H1 (cell line): ENCODE measurements around the gene MYH2. TPM values are rescaled to one million over a fixed set of nuclear protein-coding genes. Genes with fewer than 3 reads are reported as not detected.

ENCODE experiments used
- CTCF ChIA-PET: fragments of 300-600 bp; sonication (Branson Sonifier 250); formaldehyde crosslinking; loops from one replicate; lab custom pipeline; 2021; ENCODE audit not compliant: partially characterized antibody; lab: Charles Lee
- POLR2A ChIA-PET: fragments of 300-600 bp; sonication (Branson Sonifier 250); formaldehyde crosslinking; loops from one replicate; lab custom pipeline; 2021; ENCODE audit warnings: inconsistent platforms; ENCODE audit not compliant: partially characterized antibody; lab: Charles Lee
- DNase-seq, 2 experiments: peaks; one replicate each; pipeline versions ENCODE4 v3.0.0 to v3.0.0-alpha.2; 2010 to 2022; ENCODE audit warnings: low spot score in 2 of 2, low read depth in 1 of 2, mixed read lengths in 1 of 2
- FAIRE-seq: peaks from 2 replicates; lab custom pipeline; 2011; peaks lifted over from hg19 to GRCh38; lab: Jason Lieb, UNC
- H2AFZ ChIP-seq: 2 replicates; pipeline ENCODE4 v1.8.1; 2012; ENCODE audit warnings: low read length, inconsistent platforms
- H2AK5ac ChIP-seq: 2 replicates; pipeline ENCODE4 v1.6.1; 2013; ENCODE audit warnings: low read depth, low read length
- H2BK120ac ChIP-seq: replicated peaks from 2 replicates; pipeline ENCODE3; 2013; ENCODE audit warnings: low read depth, low read length, inconsistent platforms
- H2BK12ac ChIP-seq: 2 replicates; pipeline ENCODE4 v1.6.1; 2013; ENCODE audit warnings: low read depth, low read length
- H2BK15ac ChIP-seq: 2 replicates; pipeline ENCODE4 v1.6.1; 2013; ENCODE audit warnings: low read length
- H2BK20ac ChIP-seq: 2 replicates; pipeline ENCODE4 v1.6.1; 2013; ENCODE audit warnings: low read length
- H2BK5ac ChIP-seq: 2 replicates; pipeline ENCODE4 v1.6.1; 2013; ENCODE audit warnings: low read depth, low read length
- H3K14ac ChIP-seq: 2 replicates; pipeline ENCODE4 v1.6.1; 2013; ENCODE audit warnings: inconsistent platforms; ENCODE audit not compliant: insufficient read length
- H3K18ac ChIP-seq: 2 replicates; pipeline ENCODE4 v1.6.1; 2013; ENCODE audit warnings: low read length; ENCODE audit errors: extremely low read depth
- H3K23ac ChIP-seq: 2 replicates; pipeline ENCODE4 v1.6.1; 2013; ENCODE audit warnings: inconsistent platforms; ENCODE audit not compliant: insufficient read length
- H3K23me2 ChIP-seq: 2 replicates; pipeline ENCODE4 v1.6.1; 2013; ENCODE audit warnings: low read depth, low read length
- H3K27ac ChIP-seq: 2 replicates; pipeline ENCODE4 v1.6.1; 2011; ENCODE audit warnings: low read depth, low read length, inconsistent platforms
- H3K27me3 ChIP-seq, 4 experiments: replicated peaks in 1 of 4; 1 replicate in 1 of 4; 2 replicates in 3 of 4; pipeline versions ENCODE4 v1.6.1 to v1.8.1; 2011 to 2013; ENCODE audit warnings: low read length in 3 of 4, mild to moderate bottlenecking in 3 of 4, inconsistent platforms in 2 of 4, mixed read lengths in 2 of 4, moderate library complexity in 1 of 4; ENCODE audit not compliant: control insufficient read depth in 3 of 4, insufficient read depth in 3 of 4; ENCODE audit errors: extremely low read depth in 1 of 4
- H3K36me3 ChIP-seq, 4 experiments: 2 replicates each; pipeline versions ENCODE4 v1.6.1 to v1.8.1; 2011 to 2013; ENCODE audit warnings: mild to moderate bottlenecking in 4 of 4, low read length in 3 of 4, moderate library complexity in 2 of 4, control low read depth in 1 of 4, inconsistent platforms in 1 of 4; ENCODE audit not compliant: insufficient read depth in 4 of 4, control insufficient read depth in 2 of 4
- H3K4ac ChIP-seq: replicated peaks from 2 replicates; pipeline ENCODE3; 2013; ENCODE audit warnings: low read length, low read depth, mixed read lengths, inconsistent platforms; ENCODE audit not compliant: insufficient read length
- H3K4me1 ChIP-seq, 4 experiments: replicated peaks in 1 of 4; 1 replicate in 1 of 4; 2 replicates in 3 of 4; pipeline versions ENCODE4 v1.6.1 to v1.8.1; 2011 to 2013; ENCODE audit warnings: low read length in 3 of 4, inconsistent platforms in 2 of 4, mixed read lengths in 1 of 4; ENCODE audit not compliant: insufficient read depth in 4 of 4, control insufficient read depth in 3 of 4
- H3K4me2 ChIP-seq, 2 experiments: 2 replicates each; pipeline versions ENCODE4 v1.6.1 to v1.8.1; 2011 to 2013; ENCODE audit warnings: low read depth in 2 of 2, low read length in 2 of 2, control low read depth in 1 of 2, inconsistent platforms in 1 of 2, mild to moderate bottlenecking in 1 of 2; ENCODE audit not compliant: insufficient read depth in 1 of 2
- H3K4me3 ChIP-seq, 4 experiments: fragments of 200-600, 300-600 bp in 1 of 4; sonication (generic), shearing (Covaris generic), sonication (Bioruptor Twin) in 1 of 4; 2 replicates each; pipeline versions ENCODE4 v1.5.1 to v1.8.1; 2011 to 2016; ENCODE audit warnings: low read length in 4 of 4, low read depth in 3 of 4, control low read depth in 2 of 4, inconsistent platforms in 2 of 4, mild to moderate bottlenecking in 2 of 4, mixed read lengths in 1 of 4, moderate library complexity in 1 of 4; ENCODE audit not compliant: insufficient read depth in 2 of 4; ENCODE audit errors: extremely low read depth in 1 of 4
- H3K56ac ChIP-seq: replicated peaks from 2 replicates; pipeline ENCODE3; 2013; ENCODE audit warnings: low read depth, mild to moderate bottlenecking, mixed read lengths, low read length, inconsistent platforms; ENCODE audit not compliant: insufficient read length
- H3K79me1 ChIP-seq: 2 replicates; pipeline ENCODE4 v1.6.1; 2013; ENCODE audit warnings: low read depth, low read length, control low read depth
- H3K79me2 ChIP-seq, 2 experiments: 2 replicates each; pipeline versions ENCODE4 v1.6.1 to v1.8.1; 2012 to 2013; ENCODE audit warnings: low read length in 2 of 2, mild to moderate bottlenecking in 2 of 2, inconsistent platforms in 1 of 2; ENCODE audit not compliant: insufficient read depth in 2 of 2, control insufficient read depth in 1 of 2
- H3K9ac ChIP-seq, 4 experiments: replicated peaks in 1 of 4; 1 replicate in 1 of 4; 2 replicates in 3 of 4; pipeline versions ENCODE4 v1.6.1 to v1.8.1; 2011 to 2013; ENCODE audit warnings: low read depth in 3 of 4, low read length in 3 of 4, control low read depth in 2 of 4, mild to moderate bottlenecking in 2 of 4, moderate library complexity in 2 of 4, inconsistent platforms in 1 of 4; ENCODE audit errors: extremely low read depth in 1 of 4
- H3K9me3 ChIP-seq, 2 experiments: 2 replicates each; pipeline versions ENCODE4 v1.6.1 to v1.8.1; 2012 to 2013; ENCODE audit warnings: mild to moderate bottlenecking in 2 of 2, moderate library complexity in 2 of 2, control low read depth in 1 of 2, inconsistent platforms in 1 of 2, low read depth in 1 of 2, low read length in 1 of 2, mixed read lengths in 1 of 2; ENCODE audit not compliant: insufficient read depth in 2 of 2
- H4K20me1 ChIP-seq, 2 experiments: replicated peaks in 1 of 2; 2 replicates each; pipeline versions ENCODE3 to v1.8.1; 2011 to 2013; ENCODE audit warnings: inconsistent platforms in 2 of 2, low read length in 2 of 2, mild to moderate bottlenecking in 1 of 2; ENCODE audit not compliant: insufficient read depth in 2 of 2, control insufficient read depth in 1 of 2
- H4K5ac ChIP-seq: 2 replicates; pipeline ENCODE4 v1.6.1; 2013; ENCODE audit warnings: low read length, low read depth, mixed read lengths, inconsistent platforms; ENCODE audit not compliant: insufficient read length
- H4K8ac ChIP-seq: 2 replicates; pipeline ENCODE4 v1.8.0; 2013; ENCODE audit warnings: mild to moderate bottlenecking, moderate library complexity, low read length, inconsistent platforms; ENCODE audit not compliant: insufficient read depth; ENCODE audit errors: extremely low read depth
- H4K91ac ChIP-seq: replicated peaks from 2 replicates; pipeline ENCODE3; 2013; ENCODE audit warnings: low read length, mixed read lengths, inconsistent platforms; ENCODE audit not compliant: insufficient read length
- CREB1 ChIP-seq: IDR thresholded peaks from 2 replicates; pipeline ENCODE4 v1.6.1; 2012; ENCODE audit warnings: inconsistent platforms
- GABPA ChIP-seq: IDR thresholded peaks from 2 replicates; pipeline ENCODE4 v1.6.1; 2011; ENCODE audit warnings: mild to moderate bottlenecking, low read length, moderate library complexity, borderline replicate concordance; ENCODE audit not compliant: insufficient read depth
- ZNF274 ChIP-seq: IDR thresholded peaks from 2 replicates; pipeline ENCODE4 v1.7.0; 2012; ENCODE audit warnings: low read length, borderline replicate concordance; ENCODE audit errors: extremely low read depth
- WGBS, 2 experiments: shearing (Covaris generic) in 1 of 2; methylation state at CpG; one replicate each; pipeline versions ENCODE4 v1.1.6 to v1.1.7; 2013 to 2015; ENCODE audit warnings: low lambda C conversion rate in 2 of 2, mixed read lengths in 2 of 2, inconsistent platforms in 1 of 2, low coverage in 1 of 2, missing lambda C conversion rate in 1 of 2; ENCODE audit not compliant: insufficient replicate concordance in 2 of 2, insufficient coverage in 1 of 2, insufficient read length in 1 of 2; ENCODE audit errors: extremely low coverage in 1 of 2, missing lambda C conversion rate in 1 of 2; 5-methylcytosine and 5-hydroxymethylcytosine counted together
- polyA plus RNA-seq, 7 experiments: library from polyadenylated mRNA; depleted of rRNA in 3 of 7; stranded (reverse) in 5 of 7; unstranded in 2 of 7; fragments of >200 nt in 5 of 7; fragments of 200-250 nt in 2 of 7; gene quantifications; 1 replicate in 5 of 7; 2 replicates in 1 of 7; 4 replicates in 1 of 7; pipeline versions ENCODE4 v1.2.1 to v1.2.3, GENCODE V29; 2011 to 2013; ENCODE audit warnings: missing spikeins in 2 of 7, mixed read lengths in 2 of 7
- total RNA-seq: library from RNA; stranded (reverse); fragmentation: NEBNext Ultra II Directional; extraction: Animal tissue kit (Norgen Biotek cat#: 25700); gene quantifications from 2 replicates; pipeline ENCODE4 v1.2.1, GENCODE V29; 2021

The MYH2 gene
- total and polyA plus RNA-seq, 2 of the 8 experiments (the other 6 are each of a cell fraction or from before 2014, with no cell fraction given) = 1.0 to 9.0 TPM

DNA sequence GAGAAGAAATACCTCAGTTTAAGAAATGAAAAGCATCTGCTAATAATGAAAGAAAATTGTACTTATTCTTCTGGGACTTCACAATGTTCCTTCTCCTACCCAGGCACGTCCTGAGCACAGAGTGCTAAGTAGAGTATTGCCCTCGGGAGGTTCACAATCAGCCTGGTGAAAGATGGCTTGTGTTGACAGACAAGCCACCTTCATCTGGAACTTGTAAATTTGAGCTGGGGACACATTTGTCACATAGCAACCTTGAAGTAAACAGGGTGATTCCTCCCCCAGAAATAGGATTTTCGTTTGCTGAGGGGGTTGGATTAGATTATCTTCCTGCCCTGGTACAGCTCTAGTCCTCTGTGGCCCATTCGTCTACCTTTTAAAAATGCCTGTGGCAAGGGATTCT is 34.4 kb upstream of the MYH2 start:
- Histone ChIP-seq H2AK5ac (no peak overlapping the region), H3K27me3 (no peaks in the 10 kb centered on the region), H3K79me2 (no peaks in the 10 kb centered on the region), H3K4me3 (no peak overlapping the region), H3K23me2 (no peaks in the 10 kb centered on the region), H3K14ac (no peak overlapping the region), H3K4ac (no peak overlapping the region), H3K79me1 (no peaks in the 10 kb centered on the region), H4K91ac (no peak overlapping the region), H2BK12ac (no peak overlapping the region), H3K23ac (no peak overlapping the region), H4K20me1 (no peaks in the 10 kb centered on the region), H2AFZ (no peak overlapping the region), H2BK20ac (no peak overlapping the region), H3K27ac (no peak overlapping the region), H3K4me2 (no peak overlapping the region), H3K36me3 (no peaks in the 10 kb centered on the region), H4K8ac (no peak overlapping the region), H3K4me1 (no peaks in the 10 kb centered on the region), H3K56ac (no peak overlapping the region), H2BK5ac (no peak overlapping the region), H3K9ac (no peak overlapping the region), H3K18ac (no peak overlapping the region), H3K9me3 (no peaks in the 10 kb centered on the region), H2BK120ac (no peak overlapping the region), H4K5ac (no peak overlapping the region), H2BK15ac (no peak overlapping the region)
- ChIA-PET POLR2A (no interaction called here), CTCF (interaction anchor here (0.5 to 1.4 kb wide), 4 partner anchors 10 to 235 kb away, joined by 3 to 5 read pairs (median 3); no protein-coding TSS in a partner anchor)
- 84% methylated on average over 4 of the region's 4 CpGs; no CpG with 5 or more reads in 1 of the 2 experiments for WGBS, 2 experiments
- FAIRE-seq = no peak
- no peak for DNase-seq
- TF ChIP-seq GABPA = no peak
- no peak for TF ChIP-seq CREB1
- no peak for TF ChIP-seq ZNF274
